ENCODE data around the gene TUT4.

The TUT4 gene

GRCh38 chr1:52506920-52507546 lies 45.9 kb downstream of the TUT4 start:
- no peak for DNase-seq (ENCODE audit: low read depth)
- in situ Hi-C loops (cut with HindIII; ENCODE audit: low sequenced_read_pairs) = no loop called here
- no peak overlapping the region for H3K4me3 ChIP-seq (ENCODE audit: low read depth, low read length)
- TF ChIP-seq CTCF (IDR thresholded peaks at IDR 0.05; ENCODE audit: low read depth, low read length, missing control alignments) = no peak

GRCh38 chr1:52506349-52506748 lies 46.5 kb downstream of the TUT4 start:
- in situ Hi-C loops (cut with HindIII; ENCODE audit: low sequenced_read_pairs) = no loop called here
- TF ChIP-seq CTCF (IDR thresholded peaks at IDR 0.05; ENCODE audit: low read depth, low read length, missing control alignments) = no peak
- DNase-seq (ENCODE audit: low read depth) = no peak
- H3K4me3 ChIP-seq (ENCODE audit: low read depth, low read length) = no peak overlapping the region

- DNase-seq (ENCODE audit: low read depth) = no peak
- no peak overlapping the region for H3K4me3 ChIP-seq (ENCODE audit: low read depth, low read length)
- in situ Hi-C loops (cut with HindIII; ENCODE audit: low sequenced_read_pairs) = no loop called here
- TF ChIP-seq CTCF (IDR thresholded peaks at IDR 0.05; ENCODE audit: low read depth, low read length, missing control alignments) = no peak
Observed at GRCh38 chr1:52504720-52505119, 48.2 kb downstream of the TUT4 start.

- in situ Hi-C loops (cut with HindIII; ENCODE audit: low sequenced_read_pairs) = no loop called here
- H3K4me3 ChIP-seq (ENCODE audit: low read depth, low read length) = no peak overlapping the region
- TF ChIP-seq CTCF (IDR thresholded peaks at IDR 0.05; ENCODE audit: low read depth, low read length, missing control alignments) = no peak
Observed at GRCh38 chr1:52503706-52504105, 49.2 kb downstream of the TUT4 start.

GRCh38 chr1:52502789-52503188 lies 50.1 kb downstream of the TUT4 start:
- TF ChIP-seq CTCF (IDR thresholded peaks at IDR 0.05; ENCODE audit: low read depth, low read length, missing control alignments) = no peak
- in situ Hi-C loops (cut with HindIII; ENCODE audit: low sequenced_read_pairs) = no loop called here
- DNase-seq (ENCODE audit: low read depth) = no peak

More at GRCh38 chr1:52503706-52504105, 49.2 kb downstream of the TUT4 start:
- no peak for DNase-seq (ENCODE audit: low read depth)

GRCh38 chr1:52487632-52488031 lies 65.3 kb downstream of the TUT4 start:
- no peak for TF ChIP-seq CTCF (IDR thresholded peaks at IDR 0.05; ENCODE audit: low read depth, low read length, missing control alignments)
- in situ Hi-C loops (cut with HindIII; ENCODE audit: low sequenced_read_pairs) = no loop called here
- DNase-seq (ENCODE audit: low read depth) = no peak
- H3K4me3 ChIP-seq (ENCODE audit: low read depth, low read length) = no peak overlapping the region

More at GRCh38 chr1:52502789-52503188, 50.1 kb downstream of the TUT4 start:
- H3K4me3 ChIP-seq (ENCODE audit: low read depth, low read length) = no peak overlapping the region

All from astrocyte of the cerebellum (primary cell).